HUES64 (cell line): ENCODE data around the gene HLX.
A peak's percentile ranks its signal among the peaks of the same experiment; 100 is the strongest.

Experiments used
- H3K27ac ChIP-seq: 2 replicates; pipeline ENCODE4 v1.7.0; 2013; ENCODE audit warnings: low read depth, low read length, inconsistent platforms
- H3K27me3 ChIP-seq: 2 replicates; pipeline ENCODE4 v1.6.1; 2013; ENCODE audit warnings: mild to moderate bottlenecking, low read length; ENCODE audit not compliant: insufficient read depth
- H3K36me3 ChIP-seq: 2 replicates; pipeline ENCODE4 v1.6.1; 2013; ENCODE audit warnings: mild to moderate bottlenecking, low read length; ENCODE audit not compliant: insufficient read depth
- H3K4me1 ChIP-seq: 2 replicates; pipeline ENCODE4 v1.6.1; 2013; ENCODE audit warnings: mild to moderate bottlenecking, low read length, moderate library complexity; ENCODE audit not compliant: insufficient read depth
- H3K4me3 ChIP-seq: 2 replicates; pipeline ENCODE4 v1.5.1; 2013; ENCODE audit warnings: mild to moderate bottlenecking, low read length, moderate library complexity
- H3K9ac ChIP-seq: 2 replicates; pipeline ENCODE4 v1.6.1; 2013; ENCODE audit warnings: mild to moderate bottlenecking, low read depth, low read length
- H3K9me3 ChIP-seq: 2 replicates; pipeline ENCODE4 v1.6.1; 2013; ENCODE audit warnings: low read depth, low read length; ENCODE audit not compliant: insufficient read depth
- WGBS: fragments of 150-250, 120-280 bp; methylation state at CpG from one replicate; pipeline ENCODE4 v1.1.7; 2013; ENCODE audit warnings: missing lambda C conversion rate; 5-methylcytosine and 5-hydroxymethylcytosine counted together

The HLX gene

GRCh38 chr1:220891224-220892085, 12.2 kb downstream of the HLX start:
- no peaks in the 10 kb centered on the region for H3K36me3 ChIP-seq
- H3K9ac ChIP-seq, result no peak overlapping the region
- H3K4me3 ChIP-seq, result no peak overlapping the region
- no peaks in the 10 kb centered on the region; the same call in 1 of the 2 replicates for H3K9me3 ChIP-seq
- peaks cover 100% of the 10 kb centered on the region for H3K27me3 ChIP-seq
- WGBS, result 3% methylated on average over 47 of the region's 47 CpGs
- no peak overlapping the region for H3K27ac ChIP-seq
- peaks cover 18% of the 10 kb centered on the region for H3K4me1 ChIP-seq

- H3K27me3 ChIP-seq, result peaks cover 100% of the 10 kb centered on the region
- no peak overlapping the region for H3K9ac ChIP-seq
- H3K36me3 ChIP-seq, result no peaks in the 10 kb centered on the region
- no peak overlapping the region for H3K4me3 ChIP-seq
- H3K9me3 ChIP-seq, result no peaks in the 10 kb centered on the region; the same call in 1 of the 2 replicates
- peaks cover 20% of the 10 kb centered on the region for H3K4me1 ChIP-seq
- H3K27ac ChIP-seq, result no peak overlapping the region
- WGBS, result 2% methylated on average over 16 of the region's 16 CpGs
Measured at GRCh38 chr1:220892086-220892376, 12.8 kb downstream of the HLX start.

GRCh38 chr1:220892997-220893700, 13.9 kb downstream of the HLX start:
- no peak overlapping the region; the same call in 1 of the 2 replicates for H3K4me3 ChIP-seq
- WGBS, result 8% methylated on average over 15 of the region's 18 CpGs

GRCh38 chr1:220893701-220894024, 14.4 kb downstream of the HLX start:
- Histone ChIP-seq H3K4me3 (peak overlapping the region; percentile 43), H3K27me3 (peaks cover 96% of the 10 kb centered on the region), H3K4me1 (peaks cover 16% of the 10 kb centered on the region), H3K27ac (no peak overlapping the region), H3K36me3 (no peaks in the 10 kb centered on the region), H3K9me3 (no peaks in the 10 kb centered on the region; the same call in 1 of the 2 replicates), H3K9ac (no peak overlapping the region)
- WGBS, result 3% methylated on average over 10 of the region's 11 CpGs

More at GRCh38 chr1:220892997-220893700, 13.9 kb downstream of the HLX start:
- H3K9me3 ChIP-seq, result no peaks in the 10 kb centered on the region; the same call in 1 of the 2 replicates
- H3K27ac ChIP-seq, result no peak overlapping the region
- no peaks in the 10 kb centered on the region for H3K36me3 ChIP-seq
- H3K27me3 ChIP-seq, result peaks cover 98% of the 10 kb centered on the region
- peaks cover 20% of the 10 kb centered on the region for H3K4me1 ChIP-seq
- no peak overlapping the region for H3K9ac ChIP-seq

- H3K4me1 ChIP-seq, result peaks cover 16% of the 10 kb centered on the region
- H3K4me3 ChIP-seq, result peak overlapping the region; percentile 43
- H3K9ac ChIP-seq, result no peak overlapping the region
- 1% methylated on average over 71 of the region's 71 CpGs for WGBS
- H3K36me3 ChIP-seq, result no peaks in the 10 kb centered on the region
- H3K27ac ChIP-seq, result no peak overlapping the region
- no peaks in the 10 kb centered on the region; the same call in 1 of the 2 replicates for H3K9me3 ChIP-seq
- peaks cover 91% of the 10 kb centered on the region for H3K27me3 ChIP-seq
Measured at GRCh38 chr1:220894025-220894923, 15.0 kb downstream of the HLX start.

GRCh38 chr1:220894924-220895256, 15.6 kb downstream of the HLX start:
- Histone ChIP-seq H3K9me3 (no peaks in the 10 kb centered on the region; the same call in 1 of the 2 replicates), H3K9ac (no peak overlapping the region), H3K27me3 (peaks cover 85% of the 10 kb centered on the region), H3K4me1 (peaks cover 16% of the 10 kb centered on the region), H3K27ac (no peak overlapping the region), H3K36me3 (no peaks in the 10 kb centered on the region), H3K4me3 (peak overlapping the region; percentile 43)
- WGBS, result 3% methylated on average over 13 of the region's 13 CpGs

- Histone ChIP-seq H3K9ac (no peak overlapping the region), H3K4me1 (peaks cover 16% of the 10 kb centered on the region), H3K4me3 (peak overlapping the region; percentile 14; the same call in 1 of the 2 replicates), H3K36me3 (no peaks in the 10 kb centered on the region), H3K27me3 (peaks cover 81% of the 10 kb centered on the region), H3K9me3 (no peaks in the 10 kb centered on the region; the same call in 1 of the 2 replicates), H3K27ac (no peak overlapping the region)
- WGBS, result 3% methylated on average over 35 of the region's 35 CpGs
Measured at GRCh38 chr1:220895412-220895946, 16.2 kb downstream of the HLX start.

GRCh38 chr1:220896092-220896491, 16.8 kb downstream of the HLX start:
- H3K9ac ChIP-seq, result no peak overlapping the region
- 13% methylated on average over 12 of the region's 12 CpGs for whole genome bisulfite sequencing
- H3K4me1 ChIP-seq, result peaks cover 11% of the 10 kb centered on the region

GRCh38 chr1:220900842-220901241, 21.6 kb downstream of the HLX start:
- WGBS, result 92% methylated on average over 3 of the region's 3 CpGs
- no peak overlapping the region for H3K4me3 ChIP-seq
- H3K27ac ChIP-seq, result no peak overlapping the region
- H3K9ac ChIP-seq, result no peak overlapping the region
- no peaks in the 10 kb centered on the region for H3K9me3 ChIP-seq
- H3K36me3 ChIP-seq, result no peaks in the 10 kb centered on the region
- H3K4me1 ChIP-seq, result peaks cover 9% of the 10 kb centered on the region
- peaks cover 41% of the 10 kb centered on the region for H3K27me3 ChIP-seq

More at GRCh38 chr1:220896092-220896491, 16.8 kb downstream of the HLX start:
- Histone ChIP-seq H3K9me3 (no peaks in the 10 kb centered on the region; the same call in 1 of the 2 replicates), H3K27ac (no peak overlapping the region), H3K36me3 (no peaks in the 10 kb centered on the region), H3K4me3 (0 out of 2 replicates have a peak overlapping the region, but pooled peaks have one; percentile 14), H3K27me3 (peaks cover 81% of the 10 kb centered on the region)

GRCh38 chr1:220901881-220902280, 22.6 kb downstream of the HLX start:
- Histone ChIP-seq H3K36me3 (no peaks in the 10 kb centered on the region), H3K27me3 (peaks cover 30% of the 10 kb centered on the region), H3K4me3 (no peak overlapping the region), H3K9me3 (no peaks in the 10 kb centered on the region), H3K9ac (no peak overlapping the region), H3K27ac (no peak overlapping the region), H3K4me1 (no peaks in the 10 kb centered on the region)
- 78% methylated on average over 2 of the region's 2 CpGs for WGBS
